ENCODE data around the gene GNAI3.
A peak's percentile ranks its signal among the peaks of the same experiment; 100 is the strongest.

GNAI3 gene

GRCh38 chr1:109546311-109547109, 1.9 kb upstream of the GNAI3 start:
- peak overlapping the region; percentile 74 for H3K27ac ChIP-seq (ENCODE audit: low read depth, low read length)

GRCh38 chr1:109547463-109548320, 723 bp upstream of the GNAI3 start:
- peak overlapping the region; percentile 90 for H3K4me2 ChIP-seq (ENCODE audit: low read length)
- H3K27ac ChIP-seq (ENCODE audit: low read depth, low read length) = peak overlapping the region; percentile 74
- H3K79me2 ChIP-seq (ENCODE audit: control insufficient read depth, low read length) = peaks cover 59% of the 10 kb centered on the region

More at GRCh38 chr1:109546311-109547109, 1.9 kb upstream of the GNAI3 start:
- no peaks in the 10 kb centered on the region for H3K9me3 ChIP-seq (ENCODE audit: control insufficient read depth, insufficient read depth, low read length)
- TF ChIP-seq EZH2phosphoT487 (IDR thresholded peaks at IDR 0.05; ENCODE audit: borderline replicate concordance, low read length) = no peak
- peak; percentile 83 for TF ChIP-seq CTCF (IDR thresholded peaks at IDR 0.05; ENCODE audit: low read depth, low read length, poor library complexity, severe bottlenecking)
- peaks cover 6% of the 10 kb centered on the region; the same call in 1 of the 2 replicates for H4K20me1 ChIP-seq (ENCODE audit: control insufficient read depth, insufficient read depth, low read depth, low read length)
- H3F3A ChIP-seq (ENCODE audit: control insufficient read depth, insufficient read depth) = peaks cover 5% of the 10 kb centered on the region; the same call in 1 of the 2 replicates
- H3K79me2 ChIP-seq (ENCODE audit: control insufficient read depth, low read length) = peaks cover 47% of the 10 kb centered on the region
- peak overlapping the region; percentile 90 for H3K4me2 ChIP-seq (ENCODE audit: low read length)
- peak overlapping the region; percentile 85 for H3K4me3 ChIP-seq (ENCODE audit: low read length)
- peaks cover 6% of the 10 kb centered on the region for H3K36me3 ChIP-seq (ENCODE audit: control insufficient read depth, low read length)
- peaks cover 5% of the 10 kb centered on the region; the same call in 1 of the 2 replicates for H3K27me3 ChIP-seq (ENCODE audit: control insufficient read depth, low read length)
- H3K4me1 ChIP-seq (ENCODE audit: control insufficient read depth, low read length) = peaks cover 28% of the 10 kb centered on the region
- no peaks in the 10 kb centered on the region for H3K9me2 ChIP-seq (replicated peaks; ENCODE audit: control insufficient read depth, low read length)

GRCh38 chr1:109556563-109556962, 8.1 kb downstream of the GNAI3 start:
- H3F3A ChIP-seq (ENCODE audit: control insufficient read depth, insufficient read depth) = peaks cover 3% of the 10 kb centered on the region; the same call in 1 of the 2 replicates
- peaks cover 8% of the 10 kb centered on the region; the same call in 1 of the 2 replicates for H3K36me3 ChIP-seq (ENCODE audit: control insufficient read depth, low read length)
- no peak overlapping the region for H3K27ac ChIP-seq (ENCODE audit: low read depth, low read length)
- peaks cover 100% of the 10 kb centered on the region for H3K79me2 ChIP-seq (ENCODE audit: control insufficient read depth, low read length)
- no peaks in the 10 kb centered on the region for H3K9me2 ChIP-seq (replicated peaks; ENCODE audit: control insufficient read depth, low read length)
- peaks cover 16% of the 10 kb centered on the region for H3K4me1 ChIP-seq (ENCODE audit: control insufficient read depth, low read length)
- H3K4me3 ChIP-seq (ENCODE audit: low read length) = no peak overlapping the region
- H3K4me2 ChIP-seq (ENCODE audit: low read length) = no peak overlapping the region
- no peaks in the 10 kb centered on the region for H3K9me3 ChIP-seq (ENCODE audit: control insufficient read depth, insufficient read depth, low read length)
- no peaks in the 10 kb centered on the region for H3K27me3 ChIP-seq (ENCODE audit: control insufficient read depth, low read length)
- TF ChIP-seq CTCF (IDR thresholded peaks at IDR 0.05; ENCODE audit: low read depth, low read length, poor library complexity, severe bottlenecking) (no peak), EZH2phosphoT487 (IDR thresholded peaks at IDR 0.05; ENCODE audit: borderline replicate concordance, low read length) (no peak)
- H4K20me1 ChIP-seq (ENCODE audit: control insufficient read depth, insufficient read depth, low read depth, low read length) = peaks cover 16% of the 10 kb centered on the region; the same call in 1 of the 2 replicates

More at GRCh38 chr1:109547463-109548320, 723 bp upstream of the GNAI3 start:
- Histone ChIP-seq H3K9me2 (replicated peaks; ENCODE audit: control insufficient read depth, low read length) (no peaks in the 10 kb centered on the region), H3F3A (ENCODE audit: control insufficient read depth, insufficient read depth) (peaks cover 5% of the 10 kb centered on the region; the same call in 1 of the 2 replicates), H3K36me3 (ENCODE audit: control insufficient read depth, low read length) (peaks cover 8% of the 10 kb centered on the region), H3K4me1 (ENCODE audit: control insufficient read depth, low read length) (peaks cover 28% of the 10 kb centered on the region), H4K20me1 (ENCODE audit: control insufficient read depth, insufficient read depth, low read depth, low read length) (peaks cover 6% of the 10 kb centered on the region; the same call in 1 of the 2 replicates), H3K4me3 (ENCODE audit: low read length) (peak overlapping the region; percentile 85), H3K9me3 (ENCODE audit: control insufficient read depth, insufficient read depth, low read length) (no peaks in the 10 kb centered on the region), H3K27me3 (ENCODE audit: control insufficient read depth, low read length) (no peaks in the 10 kb centered on the region)
- TF ChIP-seq CTCF (IDR thresholded peaks at IDR 0.05; ENCODE audit: low read depth, low read length, poor library complexity, severe bottlenecking) = no peak
- no peak for TF ChIP-seq EZH2phosphoT487 (IDR thresholded peaks at IDR 0.05; ENCODE audit: borderline replicate concordance, low read length)
